Mesendoderm (in vitro differentiated cells): ENCODE measurements around the gene PDE4D.

Experiments
- DNase-seq: peaks from one replicate; pipeline ENCODE4 v3.0.0; 2013
- H2AK5ac ChIP-seq: 2 replicates; pipeline ENCODE4 v1.6.1; 2013; ENCODE audit warnings: low read length, inconsistent platforms
- H2BK120ac ChIP-seq: 2 replicates; pipeline ENCODE4 v1.6.1; 2013; ENCODE audit warnings: low read depth, mild to moderate bottlenecking, low read length, moderate library complexity, mixed read lengths
- H2BK15ac ChIP-seq: replicated peaks from 2 replicates; pipeline ENCODE4 v1.6.1; 2013; ENCODE audit warnings: low read depth, mild to moderate bottlenecking, moderate library complexity
- H2BK5ac ChIP-seq: 2 replicates; pipeline ENCODE4 v1.6.1; 2013; ENCODE audit warnings: low read length, inconsistent platforms
- H3K18ac ChIP-seq: 2 replicates; pipeline ENCODE4 v1.6.1; 2013; ENCODE audit warnings: mild to moderate bottlenecking, low read length, mixed read lengths
- H3K23ac ChIP-seq: one replicate; pipeline ENCODE4 v1.6.1; 2013; ENCODE audit warnings: low read length
- H3K27ac ChIP-seq: 2 replicates; pipeline ENCODE4 v1.5.1; 2013; ENCODE audit warnings: low read depth, mild to moderate bottlenecking, inconsistent platforms, low read length, moderate library complexity
- H3K27me3 ChIP-seq: 2 replicates; pipeline ENCODE4 v1.6.1; 2013; ENCODE audit warnings: low read length, control low read depth, mild to moderate bottlenecking, inconsistent platforms; ENCODE audit not compliant: insufficient read depth, poor library complexity
- H3K36me3 ChIP-seq: 2 replicates; pipeline ENCODE4 v1.6.1; 2013; ENCODE audit warnings: low read length, inconsistent platforms; ENCODE audit not compliant: control insufficient read depth, insufficient read depth
- H3K4ac ChIP-seq: one replicate; pipeline ENCODE4 v1.6.1; 2013; ENCODE audit warnings: low read depth, mild to moderate bottlenecking, low read length, moderate library complexity
- H3K4me1 ChIP-seq: 2 replicates; pipeline ENCODE4 v1.6.1; 2013; ENCODE audit warnings: low read depth, low read length, inconsistent platforms; ENCODE audit not compliant: control insufficient read depth
- H3K4me2 ChIP-seq: 2 replicates; pipeline ENCODE4 v1.6.1; 2013; ENCODE audit warnings: low read length
- H3K4me3 ChIP-seq: 2 replicates; pipeline ENCODE4 v1.5.1; 2013; ENCODE audit warnings: mild to moderate bottlenecking, low read length
- H3K56ac ChIP-seq: one replicate; pipeline ENCODE4 v1.6.1; 2013; ENCODE audit warnings: low read length
- H3K79me1 ChIP-seq: 2 replicates; pipeline ENCODE4 v1.6.1; 2013; ENCODE audit warnings: low read length, inconsistent platforms
- H3K79me2 ChIP-seq: 2 replicates; pipeline ENCODE4 v1.6.1; 2013; ENCODE audit warnings: mild to moderate bottlenecking, low read length; ENCODE audit not compliant: control insufficient read depth, insufficient read depth
- H3K9ac ChIP-seq: 2 replicates; pipeline ENCODE4 v1.6.1; 2013; ENCODE audit warnings: low read length, inconsistent platforms
- H4K5ac ChIP-seq: one replicate; pipeline ENCODE4 v1.6.1; 2013; ENCODE audit warnings: low read length
- H4K8ac ChIP-seq: one replicate; pipeline ENCODE4 v1.6.1; 2013; ENCODE audit warnings: low read depth, mild to moderate bottlenecking, control low read depth, low read length, moderate library complexity
- WGBS: extraction: QIAGEN DNeasy Blood & Tissue Kit; methylation state at CpG from one replicate; pipeline ENCODE4 v1.1.7; 2013; ENCODE audit warnings: low lambda C conversion rate, missing lambda C conversion rate; ENCODE audit not compliant: insufficient coverage; ENCODE audit errors: extremely low coverage; 5-methylcytosine and 5-hydroxymethylcytosine counted together

PDE4D gene

DNA sequence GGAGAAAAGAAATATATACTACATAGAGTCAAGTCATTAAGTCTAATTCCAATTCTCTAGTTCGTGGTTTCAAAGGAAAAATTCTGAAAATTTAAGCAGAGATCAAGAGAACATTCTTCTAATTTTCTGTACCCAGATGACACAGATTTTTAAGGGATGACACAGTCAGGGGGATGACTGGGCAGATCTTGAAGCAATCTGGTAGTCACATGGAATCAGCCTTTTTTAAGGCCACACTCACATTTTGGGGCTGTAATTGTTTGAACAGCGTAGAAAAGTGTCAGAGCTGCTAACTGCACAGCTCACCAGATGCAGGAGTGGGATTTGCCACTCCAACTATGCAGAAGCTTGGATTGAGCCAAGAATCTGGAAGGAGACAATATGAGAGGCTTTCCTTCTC is 20.4 kb downstream of the PDE4D start:
- Histone ChIP-seq H3K56ac (no peak overlapping the region), H4K8ac (no peak overlapping the region), H3K27me3 (no peaks in the 10 kb centered on the region), H3K4me1 (no peaks in the 10 kb centered on the region), H3K79me1 (no peaks in the 10 kb centered on the region), H3K4me2 (no peak overlapping the region), H3K4me3 (no peak overlapping the region), H2BK120ac (no peak overlapping the region), H2BK5ac (no peak overlapping the region), H3K79me2 (no peaks in the 10 kb centered on the region), H3K4ac (no peak overlapping the region), H2BK15ac (no peak overlapping the region), H3K36me3 (no peaks in the 10 kb centered on the region), H4K5ac (no peak overlapping the region), H3K23ac (no peak overlapping the region), H3K9ac (no peak overlapping the region), H3K27ac (no peak overlapping the region), H3K18ac (peak overlapping the region; percentile 39), H2AK5ac (no peak overlapping the region)
- no CpG with 5 or more reads among the region's 2 CpGs for WGBS
- DNase-seq: peak; percentile 67

DNA sequence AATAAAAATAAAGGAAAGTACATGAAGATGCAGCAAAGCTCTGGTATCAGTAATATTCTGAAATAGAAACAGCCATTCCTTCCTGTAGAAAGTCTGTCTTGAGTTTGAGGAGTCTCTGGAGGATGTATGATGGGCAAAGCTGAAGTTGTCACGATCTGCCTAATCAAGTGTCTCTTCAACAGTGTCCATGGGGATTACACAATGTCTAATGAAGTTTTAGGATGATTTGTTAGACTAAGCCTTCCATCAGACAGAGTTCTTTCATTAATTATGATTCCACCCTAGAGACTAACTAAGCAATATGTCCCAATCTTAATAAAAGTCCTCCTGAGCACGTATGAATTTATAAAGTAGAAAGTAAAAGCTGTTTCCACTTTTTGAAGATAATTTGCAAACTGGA is 26.9 kb downstream of the PDE4D start:
- Histone ChIP-seq H3K56ac (no peak overlapping the region), H3K18ac (no peak overlapping the region), H4K5ac (no peak overlapping the region), H3K27ac (no peak overlapping the region), H3K23ac (no peak overlapping the region), H3K9ac (no peak overlapping the region), H2BK120ac (no peak overlapping the region), H4K8ac (no peak overlapping the region), H2BK15ac (no peak overlapping the region), H3K36me3 (no peaks in the 10 kb centered on the region), H3K79me2 (no peaks in the 10 kb centered on the region), H2BK5ac (no peak overlapping the region), H3K79me1 (no peaks in the 10 kb centered on the region), H3K4me2 (no peak overlapping the region), H3K27me3 (no peaks in the 10 kb centered on the region), H3K4me3 (no peak overlapping the region), H3K4me1 (no peaks in the 10 kb centered on the region), H2AK5ac (no peak overlapping the region), H3K4ac (no peak overlapping the region)
- WGBS: no CpG with 5 or more reads among the region's 2 CpGs
- DNase-seq: no peak

DNA sequence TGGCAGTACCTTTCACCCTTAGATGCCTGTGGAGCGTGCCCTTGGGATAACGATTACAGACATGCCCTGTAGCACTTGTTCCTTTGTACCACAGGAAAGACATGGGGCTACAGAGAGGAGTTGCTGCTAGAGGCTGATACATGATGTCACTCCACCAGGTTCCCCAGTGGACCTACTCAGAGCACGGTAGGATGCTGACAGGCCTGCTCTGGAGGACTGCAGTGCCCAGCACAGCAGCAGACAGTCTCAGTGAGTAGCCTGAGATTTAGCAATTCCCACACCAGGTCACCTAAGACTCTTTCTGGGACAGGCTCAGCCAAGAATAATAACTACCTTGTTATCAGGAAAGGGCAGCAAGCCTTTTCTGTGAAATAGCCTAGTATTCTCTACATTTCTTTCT is 28.8 kb downstream of the PDE4D start:
- H3K4me3 ChIP-seq: no peak overlapping the region
- H2BK5ac ChIP-seq: no peak overlapping the region
- H3K27me3 ChIP-seq: no peaks in the 10 kb centered on the region
- H2BK120ac ChIP-seq: no peak overlapping the region
- no peak overlapping the region for H3K9ac ChIP-seq
- H3K36me3 ChIP-seq: no peaks in the 10 kb centered on the region
- no peak overlapping the region for H2BK15ac ChIP-seq
- H3K4me1 ChIP-seq: no peaks in the 10 kb centered on the region
- no peaks in the 10 kb centered on the region for H3K79me1 ChIP-seq
- no peak overlapping the region for H3K4ac ChIP-seq
- H4K5ac ChIP-seq: no peak overlapping the region
- no CpG with 5 or more reads among the region's 3 CpGs for WGBS
- H3K18ac ChIP-seq: no peak overlapping the region
- H4K8ac ChIP-seq: no peak overlapping the region
- DNase-seq: no peak
- H3K56ac ChIP-seq: no peak overlapping the region
- no peak overlapping the region for H2AK5ac ChIP-seq
- H3K4me2 ChIP-seq: no peak overlapping the region
- no peaks in the 10 kb centered on the region for H3K79me2 ChIP-seq
- no peak overlapping the region for H3K23ac ChIP-seq
- no peak overlapping the region for H3K27ac ChIP-seq

DNA sequence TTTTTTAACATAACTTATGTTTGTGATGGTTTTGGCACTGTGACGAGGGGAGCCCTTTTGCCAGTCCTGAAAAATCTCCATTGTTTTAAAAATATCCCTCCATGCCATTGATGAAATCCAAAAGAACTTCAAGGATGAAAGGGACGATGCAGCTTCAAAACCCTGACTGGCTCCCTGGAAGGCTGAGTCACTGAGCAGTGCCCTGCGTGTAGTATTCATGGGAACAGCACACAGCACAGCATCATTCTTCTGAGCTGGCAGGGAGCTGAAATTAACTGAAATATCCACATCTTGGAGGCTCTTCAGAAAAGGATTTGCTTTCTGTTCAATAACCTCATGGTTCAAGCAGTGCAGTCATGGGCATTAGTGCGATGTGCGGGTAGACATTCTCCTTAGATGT is 29.7 kb downstream of the PDE4D start:
- Histone ChIP-seq H3K9ac (no peak overlapping the region), H2BK5ac (no peak overlapping the region), H3K27ac (no peak overlapping the region), H3K36me3 (no peaks in the 10 kb centered on the region), H2BK15ac (no peak overlapping the region), H4K8ac (no peak overlapping the region), H3K18ac (no peak overlapping the region), H3K4ac (no peak overlapping the region), H2AK5ac (no peak overlapping the region), H3K4me1 (no peaks in the 10 kb centered on the region), H3K4me3 (no peak overlapping the region), H4K5ac (no peak overlapping the region), H3K4me2 (no peak overlapping the region), H2BK120ac (no peak overlapping the region), H3K56ac (no peak overlapping the region), H3K23ac (no peak overlapping the region), H3K27me3 (no peaks in the 10 kb centered on the region), H3K79me1 (no peaks in the 10 kb centered on the region), H3K79me2 (no peaks in the 10 kb centered on the region)
- DNase-seq: no peak
- WGBS: no CpG with 5 or more reads among the region's 5 CpGs

DNA sequence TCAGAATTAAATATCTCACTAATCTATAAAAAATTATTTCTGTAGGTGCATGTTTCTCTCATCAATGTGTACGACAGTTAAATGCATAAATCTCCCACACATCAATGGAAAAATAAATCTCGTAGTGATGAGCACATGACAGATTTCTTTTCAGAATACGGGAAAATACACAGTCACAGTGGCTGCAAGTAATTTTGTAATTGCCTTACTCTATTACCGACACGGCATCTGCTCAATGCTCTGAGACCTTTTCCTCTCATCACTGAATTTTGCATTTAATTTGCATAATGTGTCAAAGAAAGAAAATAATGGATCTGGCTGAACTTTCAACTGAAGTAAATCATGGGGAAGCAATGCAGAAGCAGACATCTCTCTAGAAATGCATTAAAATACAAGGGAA is 37.2 kb downstream of the PDE4D start:
- no peak overlapping the region for H3K4me2 ChIP-seq
- no peaks in the 10 kb centered on the region for H3K79me1 ChIP-seq
- no peak overlapping the region for H3K4me3 ChIP-seq
- H3K27ac ChIP-seq: no peak overlapping the region
- no peak overlapping the region for H3K9ac ChIP-seq
- no peaks in the 10 kb centered on the region for H3K79me2 ChIP-seq
- H3K23ac ChIP-seq: no peak overlapping the region
- no peak overlapping the region for H2AK5ac ChIP-seq
- no peak overlapping the region for H2BK120ac ChIP-seq
- DNase-seq: no peak
- H3K36me3 ChIP-seq: no peaks in the 10 kb centered on the region
- H4K8ac ChIP-seq: no peak overlapping the region
- no CpG with 5 or more reads among the region's 5 CpGs for whole genome bisulfite sequencing
- H2BK15ac ChIP-seq: no peak overlapping the region
- H3K27me3 ChIP-seq: no peaks in the 10 kb centered on the region
- H3K4me1 ChIP-seq: no peaks in the 10 kb centered on the region
- H2BK5ac ChIP-seq: no peak overlapping the region
- no peak overlapping the region for H4K5ac ChIP-seq
- no peak overlapping the region for H3K56ac ChIP-seq
- H3K4ac ChIP-seq: no peak overlapping the region
- no peak overlapping the region for H3K18ac ChIP-seq

- WGBS: no CpG with 5 or more reads among the region's 2 CpGs
Observed at GRCh38 chr5:59850766-59851165, 42.8 kb downstream of the PDE4D start.

More at GRCh38 chr5:59850766-59851165, 42.8 kb downstream of the PDE4D start:
- no peaks in the 10 kb centered on the region for H3K4me1 ChIP-seq
- no peak overlapping the region for H3K4me2 ChIP-seq
- H3K18ac ChIP-seq: no peak overlapping the region
- no peak overlapping the region for H3K27ac ChIP-seq
- no peak overlapping the region for H2AK5ac ChIP-seq
- H4K8ac ChIP-seq: no peak overlapping the region
- H3K27me3 ChIP-seq: no peaks in the 10 kb centered on the region
- no peak overlapping the region for H3K9ac ChIP-seq
- H3K79me2 ChIP-seq: no peaks in the 10 kb centered on the region
- H4K5ac ChIP-seq: no peak overlapping the region
- no peak overlapping the region for H3K4me3 ChIP-seq
- no peak overlapping the region for H2BK120ac ChIP-seq
- H3K79me1 ChIP-seq: no peaks in the 10 kb centered on the region
- H2BK15ac ChIP-seq: no peak overlapping the region
- DNase-seq: no peak
- no peak overlapping the region for H2BK5ac ChIP-seq
- no peak overlapping the region for H3K4ac ChIP-seq
- no peaks in the 10 kb centered on the region for H3K36me3 ChIP-seq
- no peak overlapping the region for H3K23ac ChIP-seq
- no peak overlapping the region for H3K56ac ChIP-seq
